GM19239 (cell line): ENCODE measurements around the gene HIGD2A.
"Not testable (repeated sequence)": the region's sequence is repeated elsewhere in the genome, so short reads cannot be mapped to it uniquely, and the experiment has no call there.

Experiments
- DNase-seq: peaks from one replicate; pipeline ENCODE4 v3.0.0; 2011; ENCODE audit warnings: low spot score; ENCODE audit not compliant: insufficient read length
- FAIRE-seq: peaks from 2 replicates; lab custom pipeline; 2011; peaks lifted over from hg19 to GRCh38; lab: Jason Lieb, UNC

Gene HIGD2A

DNA sequence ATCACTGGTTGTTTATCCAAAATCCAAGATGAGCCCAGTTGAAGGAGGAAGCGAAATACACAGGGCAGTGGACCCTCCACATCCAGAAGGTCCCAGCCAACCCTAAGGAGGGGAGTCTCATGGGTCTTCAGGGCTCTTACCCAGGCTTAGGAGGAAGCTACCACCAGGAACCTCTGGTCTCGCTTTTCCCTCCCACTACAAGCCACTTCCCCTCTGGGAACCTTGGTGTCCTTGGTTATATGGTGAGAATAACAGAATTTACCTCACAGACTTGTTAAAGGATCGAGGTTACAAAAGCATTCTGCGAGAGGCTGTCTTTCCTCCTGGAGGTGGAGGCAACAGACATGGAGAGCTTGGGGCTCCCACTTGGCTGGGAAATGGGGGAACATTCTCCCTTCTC is 3.4 kb downstream of the HIGD2A start:
- FAIRE-seq: no peak

DNA sequence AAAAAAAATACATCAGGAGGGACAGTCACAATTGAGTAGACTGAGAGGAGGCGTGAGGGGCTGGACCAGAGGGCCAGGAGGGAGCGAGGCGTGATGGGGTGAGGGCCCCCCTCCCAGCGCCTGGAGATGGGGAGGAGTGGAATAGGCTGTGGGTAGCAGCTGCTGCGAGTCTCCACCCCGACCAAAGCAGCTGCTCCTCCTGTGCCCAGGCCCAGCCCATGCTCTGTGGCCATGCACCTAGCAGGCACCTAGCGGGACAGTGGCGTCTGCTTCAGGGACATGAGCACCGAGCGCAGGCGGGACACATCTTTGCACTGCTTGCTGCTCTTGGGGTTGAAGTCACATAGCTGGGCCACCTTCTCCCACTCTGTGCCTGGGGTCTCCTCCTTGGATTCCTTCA is 4.0 kb downstream of the HIGD2A start:
- FAIRE-seq (no peak), DNase-seq (no peak)

More for the DNA sequence above, 3.4 kb downstream of the HIGD2A start:
- no peak for DNase-seq

DNA sequence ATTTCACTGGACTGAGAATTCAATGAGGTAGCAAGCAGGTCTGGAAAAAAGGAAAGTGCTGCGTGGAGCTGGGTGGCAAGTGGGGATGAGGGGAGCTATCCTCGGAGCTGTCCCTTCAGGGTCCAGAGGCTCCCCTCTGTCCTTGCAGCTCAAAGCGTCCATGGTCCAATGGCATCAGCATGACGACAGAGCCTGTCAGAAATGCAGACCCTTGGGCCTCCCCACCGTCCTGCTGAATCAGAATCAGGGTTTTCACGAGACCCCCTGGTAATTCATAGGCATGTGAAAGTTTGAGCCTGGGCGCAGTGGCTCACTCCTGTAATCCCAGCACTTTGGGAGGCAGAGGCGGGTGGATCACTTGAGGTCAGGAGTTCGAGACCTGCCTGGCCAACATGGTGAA is 5.5 kb downstream of the HIGD2A start:
- DNase-seq: no peak
- FAIRE-seq: no peak

DNA sequence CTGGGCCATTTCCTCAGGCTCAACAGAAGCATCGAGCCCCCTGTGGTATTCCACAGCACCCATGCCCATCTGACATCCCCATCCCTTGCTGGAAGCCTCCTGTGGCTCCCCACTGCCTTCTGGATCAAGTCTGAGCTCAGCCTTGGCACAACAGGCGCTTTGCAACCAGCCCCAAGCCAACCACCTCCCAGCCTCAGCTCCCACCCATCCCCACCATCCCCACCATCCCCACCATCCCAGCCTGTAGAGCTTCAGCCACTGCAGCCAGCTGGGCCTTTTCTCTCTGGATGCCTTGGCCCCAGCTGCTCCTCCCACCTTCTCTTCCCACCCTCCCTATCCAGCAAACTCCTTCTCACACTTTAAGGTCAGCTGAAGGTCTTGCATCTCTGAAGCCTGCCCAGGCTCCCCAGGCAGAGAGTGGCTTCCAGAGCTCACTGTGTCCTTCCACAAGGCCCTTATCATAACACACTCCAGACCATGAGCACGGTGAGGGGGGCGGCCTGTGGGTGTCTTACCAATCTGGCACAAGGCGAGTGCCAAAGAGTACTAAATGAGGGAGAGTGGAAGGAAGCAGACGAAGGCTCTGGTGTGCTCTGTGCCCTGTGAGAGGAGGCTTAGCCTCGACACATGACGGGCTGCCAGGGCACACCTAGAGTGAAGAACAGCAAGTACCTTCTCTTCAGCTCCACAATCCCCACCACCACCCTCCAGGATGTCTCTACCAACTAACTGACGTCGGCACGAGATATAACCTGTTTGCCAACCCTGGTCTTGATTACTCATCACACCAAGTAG is 6.5 kb downstream of the HIGD2A start:
- FAIRE-seq: no peak

DNA sequence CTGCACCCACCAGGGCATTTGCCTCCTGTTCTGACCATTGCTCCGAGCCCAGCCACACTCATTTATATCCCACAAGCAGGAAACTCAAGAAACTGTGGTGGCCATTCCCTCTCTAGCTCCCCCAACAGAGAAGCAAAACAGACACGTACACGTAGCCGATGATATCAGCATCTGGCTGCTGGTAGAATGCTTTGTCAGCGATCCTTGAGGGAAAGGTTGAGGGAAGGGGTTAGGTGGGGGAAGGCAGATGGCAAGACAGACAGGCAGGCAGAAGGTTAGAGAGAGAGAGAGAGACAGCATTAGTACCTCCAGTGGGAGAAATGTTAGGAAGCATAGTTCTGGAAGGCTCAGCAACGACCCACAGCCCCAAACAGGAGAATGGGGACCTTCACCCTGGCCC is 7.8 kb downstream of the HIGD2A start:
- FAIRE-seq (no peak), DNase-seq (no peak)

More for the DNA sequence above, 6.5 kb downstream of the HIGD2A start:
- no peak for DNase-seq

DNA sequence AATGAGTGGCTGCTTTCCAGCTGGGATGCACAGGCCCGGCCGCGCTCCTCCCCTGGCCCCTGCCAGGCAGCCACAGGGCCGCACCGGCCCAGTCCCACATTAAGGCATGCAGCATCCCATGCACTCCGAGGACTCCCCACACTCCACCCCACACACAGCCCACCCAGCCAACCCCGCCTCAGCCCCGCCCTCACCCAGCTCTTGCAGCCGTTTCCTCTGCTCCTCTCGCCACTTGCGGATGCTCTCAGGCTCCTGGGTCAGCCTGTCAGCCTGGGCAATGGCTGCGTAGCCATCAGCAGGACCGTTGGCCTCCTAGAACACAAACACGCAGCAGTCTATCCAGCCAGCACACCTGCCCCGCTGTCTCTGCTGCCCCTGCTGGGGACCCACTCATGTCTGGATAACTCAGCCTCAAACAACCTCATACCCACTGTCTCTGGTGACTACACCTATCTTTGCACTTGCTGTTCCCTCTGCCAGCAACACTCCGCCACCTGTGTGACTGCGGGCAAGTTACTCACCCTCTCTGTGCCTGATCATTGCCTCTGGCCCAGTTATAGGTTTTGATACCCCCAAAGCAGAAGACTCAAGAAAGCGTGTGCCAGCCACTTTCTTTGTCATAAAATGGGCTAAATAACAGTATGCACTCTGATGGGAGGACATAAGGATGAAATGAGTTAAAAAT is 9.3 kb downstream of the HIGD2A start:
- FAIRE-seq (no peak), DNase-seq (no peak)

DNA sequence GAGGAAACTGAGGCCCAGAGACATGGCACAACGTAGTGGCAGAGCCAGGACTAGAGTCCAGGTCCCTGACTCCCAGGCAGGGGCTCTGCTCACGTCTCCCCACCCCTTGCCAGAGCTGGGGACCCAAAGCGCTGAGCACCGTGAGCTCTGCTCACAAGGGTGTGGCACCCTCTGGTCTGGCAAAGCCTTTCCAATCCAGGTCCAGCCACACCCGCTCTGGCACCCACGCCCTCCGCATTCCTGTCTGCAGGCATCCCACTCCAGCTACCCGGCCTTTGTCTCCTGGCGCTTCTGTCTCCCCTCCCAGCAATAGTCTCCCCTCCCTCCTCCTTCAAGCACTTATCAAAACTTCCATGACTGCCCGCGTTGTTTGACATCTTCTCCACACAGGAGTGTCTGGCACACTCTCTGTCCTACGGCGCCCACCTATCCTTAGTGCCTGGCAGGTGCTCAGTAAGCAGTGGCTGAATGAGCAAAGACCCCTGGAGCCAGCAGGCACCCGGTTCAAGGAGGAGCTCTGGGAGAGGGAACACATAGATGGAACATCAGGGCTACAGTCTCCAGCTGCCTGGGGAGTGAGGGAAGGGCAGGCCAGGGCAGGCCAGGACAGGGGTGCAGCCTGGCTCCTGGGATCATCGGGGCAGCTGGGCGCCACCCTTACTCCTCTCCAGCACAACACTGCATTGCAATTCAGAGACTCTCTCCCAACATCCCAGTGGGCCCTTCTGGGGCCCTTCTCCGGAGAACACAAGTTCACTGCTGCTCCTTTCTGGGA is 12.0 kb downstream of the HIGD2A start:
- FAIRE-seq (no peak), DNase-seq (no peak)

DNA sequence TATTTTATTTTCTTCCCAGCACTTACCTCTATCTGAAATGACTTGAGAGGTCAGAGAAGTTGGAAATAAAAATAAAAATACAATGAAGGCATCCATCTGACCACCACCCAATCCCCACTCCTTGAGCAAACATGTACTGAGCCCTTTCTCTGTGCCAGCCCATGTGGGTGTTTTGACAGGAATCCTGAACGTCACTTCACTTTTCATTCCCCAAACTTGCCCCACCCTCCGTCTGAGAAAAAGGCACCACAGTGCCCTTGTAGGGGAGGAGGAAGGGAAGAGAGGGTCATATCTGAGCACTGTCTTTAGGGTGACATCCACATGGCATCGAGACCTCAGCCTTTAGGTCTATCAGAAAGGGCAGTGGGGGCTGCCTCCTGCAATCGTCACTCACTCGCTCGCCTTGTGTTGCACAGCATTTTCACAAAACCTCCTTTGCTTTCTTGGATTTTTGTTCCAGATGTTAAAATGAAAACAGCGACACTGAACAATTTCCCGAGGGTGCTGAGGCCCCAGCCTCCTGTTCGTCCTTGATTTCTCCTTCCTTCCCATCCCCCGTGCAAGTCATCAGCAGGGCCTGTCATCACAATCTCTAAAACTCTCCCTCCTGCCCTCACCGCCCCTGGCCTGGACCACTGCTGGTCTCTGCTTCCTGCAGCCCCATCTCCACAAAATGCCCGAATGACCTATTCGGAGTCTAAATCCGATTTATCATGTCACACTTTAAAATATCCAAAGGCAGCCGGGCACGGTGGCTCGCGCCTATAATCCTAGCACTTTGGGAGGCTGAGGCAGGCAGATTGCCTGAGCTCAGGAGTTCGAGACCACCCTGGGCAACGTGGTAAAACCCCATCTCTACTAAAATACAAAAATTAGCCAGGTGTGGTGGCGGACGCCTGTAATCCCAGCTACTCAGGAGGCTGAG is 13.0 kb downstream of the HIGD2A start:
- DNase-seq: no peak
- no peak for FAIRE-seq

DNA sequence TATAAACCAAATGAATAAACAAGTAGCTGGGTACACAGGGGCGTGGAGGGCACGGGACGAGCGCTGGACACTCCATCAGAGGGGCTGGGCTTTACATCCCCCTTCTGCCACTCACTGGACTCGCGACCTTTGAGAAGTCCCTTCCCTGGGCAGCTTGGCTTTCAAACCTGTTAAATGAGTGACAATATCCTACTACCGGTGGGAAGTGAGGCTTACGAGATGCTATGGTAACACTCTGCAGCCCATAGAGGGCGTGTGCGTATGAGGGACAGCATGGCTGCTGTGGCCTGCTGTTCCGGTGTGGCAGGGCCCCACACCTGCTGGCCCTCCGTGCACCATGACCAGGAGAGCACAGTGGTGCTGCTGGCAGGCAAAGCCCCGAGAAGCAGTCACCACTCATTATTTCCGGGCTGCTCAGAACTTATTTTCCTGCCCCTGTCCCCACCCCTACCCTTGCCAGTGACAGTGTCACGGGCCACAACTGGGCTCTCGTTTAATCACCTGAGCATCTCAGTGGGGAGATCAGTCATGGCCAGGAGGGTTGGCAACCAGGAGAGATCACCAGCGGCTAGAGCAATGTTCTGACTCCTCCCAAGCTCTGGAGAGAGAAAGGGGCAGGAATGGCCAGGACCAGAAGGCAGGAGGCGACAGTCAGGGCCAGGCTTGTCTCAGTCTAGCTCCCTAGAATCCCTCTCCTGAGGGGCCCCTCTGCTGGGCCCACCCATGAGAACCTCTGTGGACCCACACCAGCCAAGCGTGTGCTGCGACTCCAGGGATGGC is 17.3 kb downstream of the HIGD2A start:
- DNase-seq: no peak

DNA sequence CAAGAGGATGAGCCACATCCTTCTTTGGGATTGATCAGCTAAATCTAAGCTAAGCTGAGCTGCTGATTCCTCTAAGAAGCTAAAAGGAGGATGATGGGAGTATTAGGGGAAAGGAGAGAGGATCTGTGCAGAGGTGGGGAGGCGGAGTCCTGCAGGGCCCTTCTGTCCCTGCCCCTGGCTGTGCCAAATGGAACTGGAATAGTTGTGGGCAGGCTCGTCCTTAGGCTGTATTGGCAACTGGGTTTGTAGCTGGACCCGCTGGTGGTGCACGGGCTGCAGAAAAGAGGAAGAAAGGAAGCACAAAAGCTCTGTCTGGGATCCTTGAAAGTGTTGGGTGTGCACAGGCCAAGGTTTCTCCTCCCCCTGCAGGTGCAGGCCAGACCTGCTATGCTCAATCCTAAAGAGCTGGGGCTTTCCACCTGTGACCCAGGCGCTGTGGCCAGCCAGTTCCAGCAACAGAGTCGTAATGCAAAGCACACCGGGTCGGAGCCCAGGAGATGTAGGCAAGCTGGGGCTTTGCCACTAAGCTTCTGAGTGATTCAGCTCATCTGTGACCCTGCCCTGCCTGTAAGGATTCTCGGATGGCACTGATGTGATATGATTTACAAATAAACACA is 18.0 kb downstream of the HIGD2A start:
- no peak for FAIRE-seq
- DNase-seq: no peak

More for the DNA sequence above, 17.3 kb downstream of the HIGD2A start:
- no peak for FAIRE-seq

DNA sequence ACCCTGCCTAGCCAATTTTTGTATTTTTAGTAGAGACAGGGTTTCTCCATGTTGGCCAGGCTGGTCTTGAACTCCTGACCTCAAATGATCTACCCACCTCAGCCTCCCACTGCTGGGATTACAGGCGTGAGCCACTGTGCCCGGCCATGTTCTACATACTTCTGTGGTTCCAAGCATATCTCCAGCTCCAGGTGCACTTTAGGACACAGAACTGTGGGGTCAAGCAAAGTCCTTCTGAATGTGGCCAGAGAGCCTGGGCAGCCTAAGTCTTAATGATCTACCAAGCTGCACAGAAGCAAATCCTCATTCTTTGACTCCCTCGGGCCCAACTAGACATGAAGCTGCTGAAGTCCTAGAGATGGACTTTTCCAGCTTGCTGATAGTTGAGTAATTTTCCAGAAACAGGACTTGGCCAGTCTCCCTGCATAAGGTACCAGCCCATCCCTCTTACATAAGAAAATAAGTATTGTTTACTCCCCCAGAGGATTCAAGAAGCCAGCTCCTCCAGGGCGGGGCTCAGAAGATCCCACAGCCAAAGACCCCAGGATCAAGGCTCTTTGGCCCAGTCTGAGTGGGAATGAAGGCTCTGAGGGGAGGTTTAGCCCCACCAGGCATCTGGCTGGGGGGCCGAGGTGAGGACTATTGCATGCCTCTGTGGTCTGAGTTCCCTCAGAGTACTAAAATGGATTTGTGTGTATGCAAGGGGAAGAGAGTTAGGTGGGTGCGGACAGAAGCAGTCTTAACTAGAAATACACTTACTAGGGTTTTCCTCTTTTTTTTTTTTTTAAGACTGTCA is 19.1 kb downstream of the HIGD2A start:
- DNase-seq (no peak), FAIRE-seq (no peak)

DNA sequence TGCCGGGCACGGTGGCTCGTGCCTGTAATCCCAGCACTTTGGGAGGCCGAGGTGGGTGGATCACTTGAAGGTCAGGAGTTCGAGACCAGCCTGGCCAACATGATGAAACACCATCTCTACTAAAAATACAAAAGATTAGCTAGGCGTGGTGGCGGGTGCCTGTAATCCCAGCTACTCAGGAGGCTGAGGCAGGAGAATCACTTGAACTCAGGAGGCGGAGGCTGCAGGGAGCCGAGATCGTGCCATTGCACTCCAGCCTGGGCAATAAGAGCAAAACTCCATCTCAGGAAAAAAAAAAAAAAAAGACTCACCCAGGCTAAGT is 19.7 kb downstream of the HIGD2A start:
- DNase-seq, FAIRE-seq: not testable (repeated sequence)

DNA sequence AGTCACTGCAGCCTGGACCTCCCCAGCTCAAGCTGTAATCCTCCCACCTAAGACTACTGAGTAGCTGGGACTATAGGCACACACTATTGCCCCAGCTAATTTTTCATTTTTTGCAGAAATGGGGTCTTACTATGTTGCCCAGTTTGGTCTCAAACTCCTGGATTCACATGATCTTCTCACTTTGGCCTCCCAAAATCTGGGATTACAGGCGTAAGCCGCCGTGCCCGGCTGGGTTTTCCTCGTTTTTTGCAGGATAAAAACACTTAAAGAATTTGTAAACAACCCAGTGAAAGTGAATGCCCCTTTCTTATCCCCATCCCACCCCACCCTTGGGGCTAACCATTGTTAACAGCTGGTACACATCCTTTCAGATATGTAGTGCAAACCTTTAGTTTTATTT is 20.0 kb downstream of the HIGD2A start:
- DNase-seq (no peak), FAIRE-seq (no peak)

DNA sequence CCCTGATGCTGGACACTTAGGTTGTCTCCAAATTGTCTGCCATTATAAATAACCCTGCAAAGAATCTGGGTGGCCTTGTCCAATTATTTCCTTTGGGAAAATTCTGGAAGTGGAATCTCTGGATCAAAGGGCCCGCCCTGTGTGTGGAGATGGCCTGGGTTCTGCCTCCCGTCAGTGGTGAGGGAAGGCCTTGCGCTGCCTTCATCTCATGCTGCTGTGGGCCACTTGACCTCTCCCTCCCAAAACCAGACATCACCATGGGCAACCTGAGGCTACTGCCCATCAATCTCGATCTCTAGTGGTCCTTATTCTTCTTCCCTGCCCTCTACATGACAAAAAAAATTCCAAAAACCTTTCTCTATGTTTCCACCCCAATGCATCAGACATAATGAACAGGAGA is 21.2 kb downstream of the HIGD2A start:
- DNase-seq (no peak), FAIRE-seq (no peak)

DNA sequence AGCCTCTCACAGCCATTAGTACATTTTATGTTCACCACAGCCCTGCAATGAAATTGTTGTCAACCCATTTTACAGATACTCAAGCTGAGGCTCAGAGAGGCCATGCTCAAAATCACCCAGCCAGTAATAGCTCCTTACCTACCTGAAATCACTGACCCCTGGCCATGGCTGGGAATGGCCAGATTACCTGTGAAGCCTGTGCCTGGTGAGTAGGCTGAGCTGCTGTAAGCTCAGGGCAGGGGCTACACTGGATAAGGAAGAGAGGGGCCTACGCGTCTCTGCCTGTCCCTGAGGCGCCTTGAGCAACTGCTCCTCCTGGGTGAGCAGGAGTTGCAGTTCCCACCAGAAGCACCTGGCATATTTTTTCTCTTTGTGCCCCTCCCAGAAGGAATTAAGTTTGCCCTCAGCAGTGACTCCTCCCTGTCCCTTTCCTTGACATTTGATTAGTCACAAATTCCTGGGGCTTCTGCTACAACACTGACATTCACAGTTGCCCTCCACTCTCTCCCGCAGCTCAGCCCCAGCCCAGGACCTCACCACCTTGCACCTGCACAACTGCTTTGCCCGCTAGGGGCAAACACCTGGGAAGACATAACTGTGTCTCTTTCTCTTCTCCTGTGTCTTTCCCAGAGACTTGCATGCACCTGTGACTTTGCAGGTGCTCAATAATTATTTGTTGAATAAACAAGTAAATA is 22.1 kb downstream of the HIGD2A start:
- no peak for DNase-seq
- no peak for FAIRE-seq

DNA sequence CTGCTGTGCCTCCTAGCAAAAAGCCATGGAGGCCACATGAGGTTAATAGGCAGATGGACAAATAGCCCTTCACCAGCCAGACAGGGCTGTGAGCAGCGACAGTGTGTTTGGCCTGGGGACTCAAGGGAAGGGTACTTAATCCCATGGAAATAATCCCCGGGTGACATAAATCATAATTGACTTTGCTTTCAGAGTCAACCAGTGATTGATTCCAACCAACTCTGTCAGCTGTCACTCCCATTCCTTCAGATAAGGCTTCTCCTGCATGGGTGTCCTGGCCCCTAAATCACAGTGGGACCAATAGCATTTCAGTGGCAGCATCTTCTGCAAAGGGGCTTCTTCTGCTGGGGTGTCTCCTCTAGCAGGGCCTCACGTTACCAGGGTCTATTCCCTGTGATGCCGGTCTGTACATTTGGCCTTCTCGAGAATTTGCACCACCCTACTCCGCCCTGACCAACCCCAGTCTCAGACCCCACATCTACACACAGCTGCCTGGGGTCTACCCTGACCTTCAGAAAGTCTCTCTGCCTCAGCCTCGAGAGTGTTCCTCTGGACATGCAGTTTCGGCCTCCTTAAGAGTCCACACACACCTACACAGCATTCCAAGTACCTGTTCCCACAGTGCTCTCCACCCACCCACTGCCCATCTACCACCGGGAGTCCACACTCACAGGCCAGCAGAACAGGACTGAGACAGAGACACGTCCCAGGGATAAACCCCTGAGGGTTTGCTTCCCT is 24.1 kb downstream of the HIGD2A start:
- FAIRE-seq (no peak), DNase-seq (no peak)

DNA sequence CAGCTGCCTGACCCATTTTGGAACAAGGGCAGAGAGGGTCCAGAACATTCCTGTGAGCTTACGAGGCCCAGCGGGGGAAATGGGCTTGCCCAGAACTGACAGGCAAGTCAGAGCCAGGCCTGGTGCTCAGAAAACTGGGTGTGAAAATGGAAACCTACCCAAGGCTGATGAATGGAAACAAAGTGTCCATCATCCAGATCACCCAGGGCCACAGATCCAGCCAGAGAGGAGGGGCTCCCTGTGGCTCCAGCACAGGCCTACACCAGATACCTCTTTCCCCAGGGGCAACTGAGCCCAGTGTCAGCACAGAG is 24.7 kb downstream of the HIGD2A start:
- FAIRE-seq (no peak), DNase-seq (no peak)
